ENCODE results near the gene CFAP65.

The CFAP65 gene

GRCh38 chr2:219017201-219017931, 23.9 kb downstream of the CFAP65 start:
- Histone ChIP-seq H3K4me1 (ENCODE audit: low read length) (no peaks in the 10 kb centered on the region), H3K4me3 (ENCODE audit: low read length) (no peak overlapping the region), H3K9ac (ENCODE audit: low read length) (no peak overlapping the region), H3K27ac (ENCODE audit: low read length) (no peak overlapping the region), H3K79me2 (ENCODE audit: low read length) (no peaks in the 10 kb centered on the region), H4K20me1 (ENCODE audit: insufficient read depth, low read length) (no peaks in the 10 kb centered on the region), H2AFZ (ENCODE audit: low read depth, low read length) (no peak overlapping the region), H3K27me3 (ENCODE audit: low read depth, low read length) (no peaks in the 10 kb centered on the region), H3K4me2 (ENCODE audit: low read length) (no peak overlapping the region), H3K9me3 (ENCODE audit: insufficient read depth, low read length) (no peaks in the 10 kb centered on the region), H3K36me3 (replicated peaks; ENCODE audit: low read depth, low read length) (no peaks in the 10 kb centered on the region)
- no peak for TF ChIP-seq CTCF (IDR thresholded peaks at IDR 0.05; ENCODE audit: low read depth, low read length)
- TF ChIP-seq EZH2phosphoT487 (IDR thresholded peaks at IDR 0.05; ENCODE audit: low read depth), result no peak

GRCh38 chr2:219016721-219017120, 24.6 kb downstream of the CFAP65 start:
- Histone ChIP-seq H4K20me1 (ENCODE audit: insufficient read depth, low read length) (no peaks in the 10 kb centered on the region), H3K4me2 (ENCODE audit: low read length) (no peak overlapping the region), H3K9ac (ENCODE audit: low read length) (no peak overlapping the region), H3K27ac (ENCODE audit: low read length) (no peak overlapping the region), H3K27me3 (ENCODE audit: low read depth, low read length) (no peaks in the 10 kb centered on the region), H3K79me2 (ENCODE audit: low read length) (no peaks in the 10 kb centered on the region), H3K4me3 (ENCODE audit: low read length) (no peak overlapping the region), H2AFZ (ENCODE audit: low read depth, low read length) (no peak overlapping the region), H3K36me3 (replicated peaks; ENCODE audit: low read depth, low read length) (no peaks in the 10 kb centered on the region), H3K4me1 (ENCODE audit: low read length) (no peaks in the 10 kb centered on the region), H3K9me3 (ENCODE audit: insufficient read depth, low read length) (no peaks in the 10 kb centered on the region)
- no peak for TF ChIP-seq CTCF (IDR thresholded peaks at IDR 0.05; ENCODE audit: low read depth, low read length)
- TF ChIP-seq EZH2phosphoT487 (IDR thresholded peaks at IDR 0.05; ENCODE audit: low read depth), result no peak

- Histone ChIP-seq H3K79me2 (ENCODE audit: low read length) (no peaks in the 10 kb centered on the region), H2AFZ (ENCODE audit: low read depth, low read length) (no peak overlapping the region), H3K9ac (ENCODE audit: low read length) (no peak overlapping the region), H3K4me2 (ENCODE audit: low read length) (no peak overlapping the region), H3K27me3 (ENCODE audit: low read depth, low read length) (no peaks in the 10 kb centered on the region), H3K4me3 (ENCODE audit: low read length) (no peak overlapping the region), H3K27ac (ENCODE audit: low read length) (no peak overlapping the region), H3K9me3 (ENCODE audit: insufficient read depth, low read length) (no peaks in the 10 kb centered on the region), H4K20me1 (ENCODE audit: insufficient read depth, low read length) (no peaks in the 10 kb centered on the region), H3K4me1 (ENCODE audit: low read length) (peaks cover 13% of the 10 kb centered on the region), H3K36me3 (replicated peaks; ENCODE audit: low read depth, low read length) (no peaks in the 10 kb centered on the region)
- TF ChIP-seq CTCF (IDR thresholded peaks at IDR 0.05; ENCODE audit: low read depth, low read length), result no peak
Observed at GRCh38 chr2:219010873-219011272, 30.4 kb downstream of the CFAP65 start.

- H3K9ac ChIP-seq (ENCODE audit: low read length), result no peak overlapping the region
- H3K79me2 ChIP-seq (ENCODE audit: low read length), result no peaks in the 10 kb centered on the region
- H3K4me2 ChIP-seq (ENCODE audit: low read length), result no peak overlapping the region
- H3K27ac ChIP-seq (ENCODE audit: low read length), result no peak overlapping the region
- no peaks in the 10 kb centered on the region for H3K9me3 ChIP-seq (ENCODE audit: insufficient read depth, low read length)
- TF ChIP-seq EZH2phosphoT487 (IDR thresholded peaks at IDR 0.05; ENCODE audit: low read depth) (no peak), CTCF (IDR thresholded peaks at IDR 0.05; ENCODE audit: low read depth, low read length) (peak; percentile 56)
- no peak overlapping the region for H3K4me3 ChIP-seq (ENCODE audit: low read length)
- no peaks in the 10 kb centered on the region for H4K20me1 ChIP-seq (ENCODE audit: insufficient read depth, low read length)
- peak overlapping the region; percentile 65; the same call in 1 of the 2 replicates for H2AFZ ChIP-seq (ENCODE audit: low read depth, low read length)
- H3K4me1 ChIP-seq (ENCODE audit: low read length), result peaks cover 13% of the 10 kb centered on the region
- no peaks in the 10 kb centered on the region for H3K27me3 ChIP-seq (ENCODE audit: low read depth, low read length)
- no peaks in the 10 kb centered on the region for H3K36me3 ChIP-seq (replicated peaks; ENCODE audit: low read depth, low read length)
Observed at GRCh38 chr2:219010162-219010756, 31.1 kb downstream of the CFAP65 start.

Measured in OCI-LY3 (cell line).